Esophagus (tissue), 2 donors: ENCODE results near the gene CMSS1. TPM values are rescaled to one million over a fixed set of nuclear protein-coding genes. Genes with fewer than 3 reads are reported as not detected.

ENCODE experiments used
- H3K27ac ChIP-seq, 2 donors: one replicate each; pipeline ENCODE4 v1.5.1; 2013; ENCODE audit warnings: low read depth in 2 of 2, mild to moderate bottlenecking in 2 of 2, inconsistent platforms in 1 of 2, low read length in 1 of 2, moderate library complexity in 1 of 2
- H3K27me3 ChIP-seq, 2 donors: one replicate each; pipeline ENCODE4 v1.6.1; 2013; ENCODE audit warnings: low read length in 2 of 2, control low read depth in 1 of 2, mild to moderate bottlenecking in 1 of 2; ENCODE audit not compliant: insufficient read depth in 2 of 2, control insufficient read depth in 1 of 2
- H3K36me3 ChIP-seq, 2 donors: one replicate each; pipeline ENCODE4 v1.6.1; 2013; ENCODE audit warnings: low read length in 1 of 2; ENCODE audit not compliant: control insufficient read depth in 2 of 2, insufficient read depth in 2 of 2
- H3K4me1 ChIP-seq, 2 donors: one replicate each; pipeline ENCODE4 v1.6.1; 2013; ENCODE audit warnings: low read length in 1 of 2; ENCODE audit not compliant: control insufficient read depth in 2 of 2, insufficient read depth in 2 of 2
- H3K4me3 ChIP-seq, 2 donors: one replicate each; pipeline ENCODE4 v1.5.1; 2013; ENCODE audit warnings: low read length in 2 of 2, mild to moderate bottlenecking in 2 of 2, low read depth in 1 of 2, moderate library complexity in 1 of 2
- H3K9me3 ChIP-seq, 2 donors: one replicate each; pipeline ENCODE4 v1.6.1; 2013; ENCODE audit warnings: mild to moderate bottlenecking in 2 of 2, low read depth in 1 of 2, low read length in 1 of 2, moderate library complexity in 1 of 2; ENCODE audit not compliant: control insufficient read depth in 2 of 2, insufficient read depth in 1 of 2
- WGBS, 2 donors: extraction: QIAGEN DNeasy Blood & Tissue Kit; methylation state at CpG; one replicate each; pipeline ENCODE4 v1.1.7; 2013; 5-methylcytosine and 5-hydroxymethylcytosine counted together
- polyA plus RNA-seq, 2 donors: library from polyadenylated mRNA; stranded (reverse); fragments of 200-250 nt; gene quantifications; one replicate each; pipeline ENCODE4 v1.2.3, GENCODE V29; 2013
- donor health status: healthy with polysubstance abuse.
- donor health status: Bipolar disorder and iron deficiency.

The CMSS1 gene
- polyA plus RNA-seq, 2 donors = 15.5 to 17.9 TPM

DNA sequence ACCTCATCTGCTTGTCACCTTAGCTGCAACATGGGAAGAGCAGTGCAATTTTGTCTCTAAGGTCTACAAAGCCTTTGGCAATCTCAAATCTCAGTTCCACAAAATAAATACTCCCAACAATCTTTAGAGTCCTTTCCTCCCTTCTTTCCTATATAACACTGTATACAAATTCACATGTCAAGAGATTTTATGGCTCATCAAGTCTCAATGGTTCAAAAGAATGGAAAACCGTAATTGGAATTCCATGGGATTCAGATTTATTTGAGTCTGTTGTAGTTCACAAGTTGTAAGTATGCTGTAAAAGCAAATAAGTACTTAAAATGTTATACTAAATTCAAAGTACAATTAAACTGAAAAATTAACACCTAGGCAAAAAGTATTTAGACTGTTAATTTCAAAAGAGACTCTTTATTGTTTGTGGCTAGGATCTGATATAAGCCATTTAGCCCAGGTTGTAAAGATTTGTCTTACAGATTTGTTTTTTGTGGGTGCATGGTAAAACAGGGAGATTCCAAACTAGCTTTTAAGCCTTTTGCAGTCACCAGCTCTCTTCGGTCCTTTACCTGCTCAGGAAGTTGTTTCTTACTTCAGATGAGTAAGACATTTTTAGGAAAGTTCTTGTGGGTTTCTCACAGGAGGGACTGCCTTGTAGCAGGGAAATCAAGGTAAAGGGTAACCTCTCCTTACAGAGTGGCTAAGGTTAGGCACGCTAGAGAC, 50.1 kb downstream of the CMSS1 start:
- no peaks in the 10 kb centered on the region for H3K9me3 ChIP-seq
- peaks cover 0 to 2% of the 10 kb centered on the region in 2 donors for H3K4me1 ChIP-seq
- H3K4me3 ChIP-seq = no peak overlapping the region
- peak overlapping the region; percentile 11 to 65 for H3K27ac ChIP-seq
- no peaks in the 10 kb centered on the region for H3K36me3 ChIP-seq
- WGBS, 2 donors = 78 to 80% methylated on average over 3 of the region's 3 CpGs
- no peaks in the 10 kb centered on the region for H3K27me3 ChIP-seq

DNA sequence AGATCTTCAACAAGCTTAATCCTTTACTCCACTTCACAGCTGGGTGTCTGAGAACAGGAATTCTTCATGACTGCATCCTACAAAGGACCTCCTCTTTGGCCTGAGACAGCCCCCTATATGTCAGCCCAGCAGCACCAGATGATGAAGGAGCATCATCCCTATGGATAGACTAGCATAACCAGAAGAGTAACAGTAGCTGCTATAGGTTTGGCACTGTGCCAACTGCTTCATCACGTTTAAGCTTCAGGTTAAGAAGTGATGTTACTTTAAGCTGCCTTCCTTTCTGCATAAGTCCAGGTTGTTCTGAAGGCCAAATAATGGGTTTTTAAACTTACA, 50.6 kb downstream of the CMSS1 start:
- no peak overlapping the region for H3K4me3 ChIP-seq
- no peaks in the 10 kb centered on the region for H3K36me3 ChIP-seq
- peak overlapping the region; percentile 11 to 65 for H3K27ac ChIP-seq
- no peaks in the 10 kb centered on the region for H3K27me3 ChIP-seq
- 4 to 12% methylated on average over 1 of the region's 1 CpG for WGBS, 2 donors
- no peaks in the 10 kb centered on the region for H3K4me1 ChIP-seq
- no peaks in the 10 kb centered on the region for H3K9me3 ChIP-seq

- no peaks in the 10 kb centered on the region for H3K27me3 ChIP-seq
- no peaks in the 10 kb centered on the region for H3K9me3 ChIP-seq
- H3K4me3 ChIP-seq = no peak overlapping the region
- no peaks in the 10 kb centered on the region for H3K36me3 ChIP-seq
- 75 to 82% methylated on average over 1 of the region's 1 CpG for whole genome bisulfite sequencing, 2 donors
- H3K27ac ChIP-seq = no peak overlapping the region
- H3K4me1 ChIP-seq = no peaks in the 10 kb centered on the region
Observed at GRCh38 chr3:99869621-99870020, 52.0 kb downstream of the CMSS1 start.

GRCh38 chr3:99870712-99871111, 53.0 kb downstream of the CMSS1 start:
- Histone ChIP-seq H3K27ac (peak overlapping the region in 1 of 2 donors; percentile 32), H3K27me3 (no peaks in the 10 kb centered on the region), H3K9me3 (no peaks in the 10 kb centered on the region), H3K4me1 (no peaks in the 10 kb centered on the region), H3K4me3 (no peak overlapping the region), H3K36me3 (no peaks in the 10 kb centered on the region)
- 84 to 87% methylated on average over 2 of the region's 2 CpGs for WGBS, 2 donors

DNA sequence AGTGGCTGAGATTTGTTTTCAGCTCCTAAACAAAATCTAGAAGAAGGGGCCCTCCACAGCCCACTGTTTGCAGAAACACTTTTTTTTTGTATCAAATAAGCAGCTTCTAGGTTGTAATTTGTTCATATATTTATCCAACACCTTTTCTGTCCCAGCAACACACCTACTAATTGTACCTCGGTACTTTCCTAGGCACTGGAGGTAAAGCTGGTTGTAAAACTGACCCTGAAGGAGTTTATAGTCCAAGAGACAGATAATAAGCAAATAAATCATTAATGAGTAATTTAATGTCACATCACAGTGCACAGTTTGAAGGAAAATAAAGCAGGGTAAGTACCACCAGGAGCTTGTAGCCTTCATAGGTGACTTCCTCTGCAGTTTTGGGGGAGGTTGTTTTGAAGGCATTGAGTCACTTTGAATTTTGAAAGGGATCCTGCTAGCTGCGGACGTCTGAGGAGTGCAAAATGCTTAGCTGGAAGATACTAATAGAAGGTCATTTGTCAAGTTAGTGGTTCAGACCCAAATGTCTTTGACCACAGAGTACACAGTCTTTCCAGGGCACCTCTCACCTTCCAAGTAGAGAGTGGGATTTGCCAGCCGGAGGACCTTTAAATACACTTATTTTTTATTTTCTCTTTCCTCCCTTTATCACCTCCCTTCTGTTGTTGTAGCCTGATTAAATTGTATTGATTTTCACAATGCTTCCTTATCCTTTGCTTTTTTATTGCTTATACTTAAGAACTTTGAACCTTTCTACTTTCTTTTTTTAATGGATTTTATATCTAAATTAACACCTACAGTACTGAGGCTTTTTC, 53.8 kb downstream of the CMSS1 start:
- Histone ChIP-seq H3K4me3 (peak overlapping the region in 1 of 2 donors; percentile 24), H3K27ac (peak overlapping the region in 1 of 2 donors; percentile 48), H3K27me3 (no peaks in the 10 kb centered on the region), H3K9me3 (no peaks in the 10 kb centered on the region), H3K36me3 (no peaks in the 10 kb centered on the region), H3K4me1 (no peaks in the 10 kb centered on the region)
- 56 to 67% methylated on average over 4 of the region's 4 CpGs for WGBS, 2 donors

GRCh38 chr3:99872923-99873254, 55.2 kb downstream of the CMSS1 start:
- Histone ChIP-seq H3K27ac (peak overlapping the region in 1 of 2 donors; percentile 44), H3K36me3 (no peaks in the 10 kb centered on the region), H3K4me1 (no peaks in the 10 kb centered on the region), H3K27me3 (no peaks in the 10 kb centered on the region), H3K4me3 (peak overlapping the region in 1 of 2 donors; percentile 24), H3K9me3 (no peaks in the 10 kb centered on the region)

DNA sequence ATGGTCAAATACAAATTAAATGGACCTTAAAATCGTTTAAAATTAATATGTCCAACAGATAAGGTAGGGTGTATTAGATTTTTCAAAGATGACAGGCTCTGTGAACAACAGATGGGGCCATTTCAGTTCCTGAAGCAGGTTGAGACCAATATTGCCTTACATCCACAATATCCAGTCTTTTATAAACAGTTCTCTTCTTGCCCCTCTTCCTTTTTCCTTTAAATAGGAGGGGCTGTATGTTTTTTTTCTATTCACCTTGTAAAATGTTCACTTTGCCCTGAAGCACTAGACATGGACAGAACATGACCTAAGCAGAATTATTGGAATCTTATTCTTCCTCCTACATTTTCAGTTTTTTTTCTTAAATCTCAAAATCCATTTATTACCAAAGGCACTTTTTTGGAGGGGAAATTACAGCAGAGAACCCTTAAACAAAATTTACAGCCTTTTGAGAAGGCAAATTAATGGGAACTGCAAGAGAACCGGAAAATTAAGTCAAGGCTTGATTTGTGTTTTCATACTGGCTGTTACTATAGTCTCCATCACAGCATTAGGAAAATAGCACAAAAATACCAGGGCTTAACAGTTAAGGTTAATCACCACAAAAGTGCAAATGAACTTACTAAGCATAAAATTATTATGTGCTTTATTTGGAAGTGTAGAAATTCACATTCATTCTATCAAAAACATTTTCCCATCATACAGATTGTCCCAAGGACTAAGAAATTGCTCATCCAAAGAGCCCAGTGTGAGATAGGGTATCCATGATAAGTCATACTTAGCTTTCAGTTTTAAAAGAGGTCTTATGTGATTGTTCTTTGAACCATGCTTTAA, 55.8 kb downstream of the CMSS1 start:
- H3K9me3 ChIP-seq = no peaks in the 10 kb centered on the region
- no peaks in the 10 kb centered on the region for H3K36me3 ChIP-seq
- no peak overlapping the region for H3K27ac ChIP-seq
- H3K4me1 ChIP-seq = no peaks in the 10 kb centered on the region
- no peaks in the 10 kb centered on the region for H3K27me3 ChIP-seq
- WGBS, 2 donors = 31 to 41% methylated on average over 2 of the region's 2 CpGs
- H3K4me3 ChIP-seq = peak overlapping the region in 1 of 2 donors; percentile 38

- peak overlapping the region in 1 of 2 donors; percentile 38 for H3K4me3 ChIP-seq
- WGBS, 2 donors = 69 to 70% methylated on average over 3 of the region's 3 CpGs
- no peaks in the 10 kb centered on the region for H3K4me1 ChIP-seq
Observed at GRCh38 chr3:99874237-99875002, 56.8 kb downstream of the CMSS1 start.

GRCh38 chr3:99875581-99875928, 57.9 kb downstream of the CMSS1 start:
- Histone ChIP-seq H3K36me3 (no peaks in the 10 kb centered on the region), H3K9me3 (no peaks in the 10 kb centered on the region), H3K4me3 (peak overlapping the region; percentile 63 to 82), H3K27ac (peak overlapping the region; percentile 89 to 93), H3K4me1 (no peaks in the 10 kb centered on the region), H3K27me3 (no peaks in the 10 kb centered on the region)
- WGBS, 2 donors = 6 to 9% methylated on average over 6 of the region's 6 CpGs

More at GRCh38 chr3:99874237-99875002, 56.8 kb downstream of the CMSS1 start:
- no peaks in the 10 kb centered on the region for H3K27me3 ChIP-seq
- H3K36me3 ChIP-seq = no peaks in the 10 kb centered on the region
- H3K27ac ChIP-seq = no peak overlapping the region
- H3K9me3 ChIP-seq = no peaks in the 10 kb centered on the region
